Stomach (tissue), 4 donors: ENCODE measurements around the gene NCOA1.

Experiments
- POLR2A ChIP-seq, 4 donors: fragments of 450-650 bp; IDR thresholded peaks; one replicate each; pipeline ENCODE4 v1.6.1; 2016; ENCODE audit warnings: antibody characterized with exemption in 4 of 4, control low read depth in 2 of 4, mild to moderate bottlenecking in 1 of 4, moderate library complexity in 1 of 4
- TF ChIP-seq, protein P1 (sequence below), 7 experiments: fragments of 450-650 bp in 4 of 7; fragments of 200-600 bp in 3 of 7; sonication (generic) in 3 of 7; IDR thresholded peaks; one replicate each; pipeline ENCODE4 v1.5.1; 2016 to 2019; ENCODE audit warnings: antibody characterized with exemption in 7 of 7, control low read depth in 2 of 7, mild to moderate bottlenecking in 1 of 7

DNA sequence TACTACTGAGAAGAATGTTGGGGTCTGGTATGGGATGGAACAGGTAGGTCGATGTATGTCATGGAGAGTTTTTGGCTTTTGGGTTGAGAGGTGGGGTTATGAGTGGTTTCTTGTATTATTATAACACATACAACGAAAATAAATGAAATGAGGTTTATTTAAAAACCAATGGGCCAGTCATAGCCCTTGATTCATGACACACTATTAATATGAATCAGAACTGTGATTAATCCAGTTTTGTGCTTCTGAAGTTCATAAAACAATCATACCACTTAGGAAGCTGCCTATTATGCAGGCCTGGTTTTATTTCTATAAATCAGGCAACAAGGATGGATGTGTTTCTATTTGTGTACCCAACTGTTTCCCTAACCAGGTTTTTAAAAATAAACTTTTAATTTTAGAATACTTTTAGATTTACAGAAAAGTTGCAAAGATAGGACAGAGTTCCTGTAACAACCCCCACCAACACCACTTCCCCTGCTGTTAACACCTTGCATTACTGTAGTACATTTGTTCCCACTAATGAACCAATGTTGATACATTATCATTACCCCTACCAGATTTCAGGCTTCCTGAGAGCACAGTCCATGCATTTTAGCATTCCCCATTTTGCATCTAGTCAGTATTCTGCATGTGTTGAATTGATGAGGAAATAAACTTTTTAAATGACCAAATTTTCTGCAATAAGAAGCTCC, 37.5 kb upstream of the NCOA1 start:
- TF ChIP-seq, protein P1, sequence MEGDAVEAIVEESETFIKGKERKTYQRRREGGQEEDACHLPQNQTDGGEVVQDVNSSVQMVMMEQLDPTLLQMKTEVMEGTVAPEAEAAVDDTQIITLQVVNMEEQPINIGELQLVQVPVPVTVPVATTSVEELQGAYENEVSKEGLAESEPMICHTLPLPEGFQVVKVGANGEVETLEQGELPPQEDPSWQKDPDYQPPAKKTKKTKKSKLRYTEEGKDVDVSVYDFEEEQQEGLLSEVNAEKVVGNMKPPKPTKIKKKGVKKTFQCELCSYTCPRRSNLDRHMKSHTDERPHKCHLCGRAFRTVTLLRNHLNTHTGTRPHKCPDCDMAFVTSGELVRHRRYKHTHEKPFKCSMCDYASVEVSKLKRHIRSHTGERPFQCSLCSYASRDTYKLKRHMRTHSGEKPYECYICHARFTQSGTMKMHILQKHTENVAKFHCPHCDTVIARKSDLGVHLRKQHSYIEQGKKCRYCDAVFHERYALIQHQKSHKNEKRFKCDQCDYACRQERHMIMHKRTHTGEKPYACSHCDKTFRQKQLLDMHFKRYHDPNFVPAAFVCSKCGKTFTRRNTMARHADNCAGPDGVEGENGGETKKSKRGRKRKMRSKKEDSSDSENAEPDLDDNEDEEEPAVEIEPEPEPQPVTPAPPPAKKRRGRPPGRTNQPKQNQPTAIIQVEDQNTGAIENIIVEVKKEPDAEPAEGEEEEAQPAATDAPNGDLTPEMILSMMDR (IDR thresholded peaks at IDR 0.05), result no peak
- no peak for TF ChIP-seq POLR2A (IDR thresholded peaks at IDR 0.05)
